ENCODE data around the gene VILL.
A peak's percentile ranks its signal among the peaks of the same experiment; 100 is the strongest.
"Not testable (repeated sequence)": the region's sequence is repeated elsewhere in the genome, so short reads cannot be mapped to it uniquely, and the experiment has no call there.

Gene VILL

DNA sequence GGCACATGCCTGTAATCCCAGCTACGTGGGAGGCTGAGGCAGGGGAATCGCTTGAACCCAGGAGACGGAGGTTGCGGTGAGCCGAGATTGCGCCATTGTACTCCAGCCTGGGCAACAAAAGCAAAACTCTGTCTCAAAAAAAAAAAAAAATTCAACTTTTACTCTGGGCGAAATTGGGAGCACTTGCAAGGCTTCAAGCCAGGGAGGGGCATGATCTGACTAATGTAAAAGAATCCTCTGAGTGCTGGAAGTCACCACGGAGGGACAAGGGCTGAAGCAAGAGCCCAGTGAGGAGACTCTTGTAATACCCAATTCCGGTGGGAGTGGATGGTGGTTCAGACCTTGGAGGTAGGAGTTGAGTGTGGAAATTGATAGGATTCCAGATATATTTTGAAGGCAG lies 43.7 kb downstream of the VILL start:
- peaks cover 12% of the 10 kb centered on the region for H3K36me3 Mint-ChIP-seq (ENCODE audit: low read depth)
- H3K4me3 Mint-ChIP-seq, result not testable (repeated sequence)
- H3K27me3 Mint-ChIP-seq (ENCODE audit: low read depth), result peaks cover 16% of the 10 kb centered on the region
- H3K27ac Mint-ChIP-seq, result peak overlapping the region; percentile 26
- H3K9me3 Mint-ChIP-seq, result peaks cover 12% of the 10 kb centered on the region
- H3K4me1 Mint-ChIP-seq (ENCODE audit: low read depth), result peaks cover 23% of the 10 kb centered on the region

DNA sequence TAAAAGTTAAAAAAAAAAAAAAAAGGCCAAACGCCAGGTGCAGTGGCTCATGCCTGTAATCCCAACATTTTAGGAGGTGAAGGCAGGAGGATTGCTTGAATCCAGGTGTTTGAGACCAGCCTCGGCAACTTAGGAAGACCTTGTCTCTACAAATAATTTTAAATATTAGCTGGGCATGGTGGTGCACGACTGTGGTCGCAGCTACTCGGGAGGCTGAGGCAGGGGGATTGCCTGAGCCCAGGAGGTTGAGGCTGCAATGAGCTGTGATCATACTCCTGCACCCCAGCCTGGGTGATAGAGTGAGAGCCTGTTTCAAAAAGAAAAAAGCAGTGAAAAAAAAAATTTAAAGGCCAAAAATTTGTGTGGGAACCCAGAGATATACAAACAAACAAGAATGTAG lies 45.7 kb downstream of the VILL start:
- Mint-ChIP-seq H3K27me3 (ENCODE audit: low read depth) (peaks cover 4% of the 10 kb centered on the region), H3K9me3 (peaks cover 12% of the 10 kb centered on the region), H3K4me3 (no peak overlapping the region), H3K4me1 (ENCODE audit: low read depth) (peaks cover 29% of the 10 kb centered on the region), H3K36me3 (ENCODE audit: low read depth) (peaks cover 12% of the 10 kb centered on the region), H3K27ac (no peak overlapping the region)

GRCh38 chr3:38036906-38037305 lies 46.3 kb downstream of the VILL start:
- no peak overlapping the region for H3K4me3 Mint-ChIP-seq
- peaks cover 12% of the 10 kb centered on the region for H3K9me3 Mint-ChIP-seq
- H3K36me3 Mint-ChIP-seq (ENCODE audit: low read depth), result peaks cover 12% of the 10 kb centered on the region
- H3K27me3 Mint-ChIP-seq (ENCODE audit: low read depth), result peaks cover 4% of the 10 kb centered on the region
- no peak overlapping the region for H3K27ac Mint-ChIP-seq
- peaks cover 26% of the 10 kb centered on the region for H3K4me1 Mint-ChIP-seq (ENCODE audit: low read depth)

DNA sequence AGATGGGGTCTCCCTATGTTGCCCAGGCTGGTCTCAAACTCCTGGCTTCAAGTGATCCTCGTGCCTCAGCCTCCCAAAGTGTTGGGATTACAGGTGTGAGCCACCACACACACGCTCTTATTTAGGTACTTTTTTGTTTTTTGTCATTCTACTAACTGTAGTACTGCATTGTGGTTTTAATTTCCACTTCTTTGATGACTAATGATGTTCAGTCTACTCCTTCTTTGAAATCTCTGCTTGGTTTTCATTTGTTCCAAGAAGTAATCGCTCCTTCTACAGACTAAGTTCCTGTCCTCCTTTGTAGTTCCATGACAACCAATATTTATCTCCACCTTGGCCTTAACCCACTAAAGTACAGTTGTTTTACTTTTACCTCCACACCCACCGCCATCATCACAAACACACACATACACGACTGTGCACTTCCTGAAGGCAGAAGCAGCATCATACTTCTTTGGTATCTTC lies 47.9 kb downstream of the VILL start:
- peaks cover 26% of the 10 kb centered on the region for H3K4me1 Mint-ChIP-seq (ENCODE audit: low read depth)
- peak overlapping the region; percentile 62 for H3K4me3 Mint-ChIP-seq
- peaks cover 12% of the 10 kb centered on the region for H3K36me3 Mint-ChIP-seq (ENCODE audit: low read depth)
- peaks cover 12% of the 10 kb centered on the region for H3K9me3 Mint-ChIP-seq
- H3K27ac Mint-ChIP-seq, result peak overlapping the region; percentile 98
- peaks cover 5% of the 10 kb centered on the region for H3K27me3 Mint-ChIP-seq (ENCODE audit: low read depth)

- Mint-ChIP-seq H3K36me3 (ENCODE audit: low read depth) (peaks cover 12% of the 10 kb centered on the region), H3K9me3 (peaks cover 12% of the 10 kb centered on the region), H3K4me1 (ENCODE audit: low read depth) (peaks cover 26% of the 10 kb centered on the region), H3K27me3 (ENCODE audit: low read depth) (peaks cover 4% of the 10 kb centered on the region), H3K27ac (peak within 1 kb of the TSS; percentile 98), H3K4me3 (peak within 1 kb of the TSS; percentile 62)
Measured at GRCh38 chr3:38039101-38039898, 48.7 kb downstream of the VILL start, which contains the start of gene DLEC1. Gene DLEC1, plus strand, starts transcription at chr3:38039208. Its CDS starts 18 bp downstream, at chr3:38039226.

- peaks cover 7% of the 10 kb centered on the region for H3K27me3 Mint-ChIP-seq (ENCODE audit: low read depth)
- peaks cover 12% of the 10 kb centered on the region for H3K36me3 Mint-ChIP-seq (ENCODE audit: low read depth)
Measured at GRCh38 chr3:38039899-38040261, 49.3 kb downstream of the VILL start.

DNA sequence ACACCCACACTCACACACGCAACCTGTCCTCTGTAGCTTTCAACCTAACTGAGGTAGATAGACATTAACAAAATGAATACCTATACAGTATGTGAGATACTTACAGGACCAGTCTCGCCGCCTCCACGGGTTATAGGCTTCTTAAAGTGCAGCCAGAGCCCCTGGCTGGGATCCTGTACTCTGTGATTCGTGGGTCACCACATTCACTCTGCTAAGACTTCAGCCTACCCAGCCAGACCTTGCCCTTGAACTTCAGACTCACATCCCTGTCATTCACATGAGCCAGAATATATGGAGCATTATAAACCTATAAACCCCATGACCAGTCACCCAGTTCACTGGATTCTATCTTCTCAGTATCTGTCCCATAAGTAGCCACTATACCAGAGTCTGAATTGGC lies 49.8 kb downstream of the VILL start:
- Mint-ChIP-seq H3K27me3 (ENCODE audit: low read depth) (peaks cover 11% of the 10 kb centered on the region), H3K27ac (peak overlapping the region; percentile 98), H3K4me1 (ENCODE audit: low read depth) (peaks cover 26% of the 10 kb centered on the region)

More at GRCh38 chr3:38039899-38040261, 49.3 kb downstream of the VILL start:
- Mint-ChIP-seq H3K4me3 (peak overlapping the region; percentile 62), H3K27ac (peak overlapping the region; percentile 98), H3K9me3 (peaks cover 12% of the 10 kb centered on the region), H3K4me1 (ENCODE audit: low read depth) (peaks cover 26% of the 10 kb centered on the region)

DNA sequence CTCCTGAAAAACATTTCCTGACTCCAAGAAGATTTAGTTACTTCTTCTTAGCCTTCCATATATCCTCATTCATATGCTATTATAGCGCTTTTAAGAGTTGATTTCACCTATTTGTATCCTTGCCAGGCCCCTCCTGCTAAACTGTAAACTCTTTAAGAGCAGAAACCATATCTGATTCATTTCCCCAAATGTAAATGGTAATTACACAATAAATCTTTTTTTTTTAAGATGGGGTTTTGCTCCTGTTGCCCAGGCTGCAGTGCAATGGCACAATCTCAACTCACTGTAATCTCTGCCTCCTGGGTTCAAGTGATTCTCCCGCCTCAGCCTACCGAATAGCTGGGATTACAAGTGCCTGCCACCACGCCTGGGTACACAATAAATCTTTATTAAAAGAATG lies 52.9 kb downstream of the VILL start:
- Mint-ChIP-seq H3K9me3 (peaks cover 3% of the 10 kb centered on the region), H3K27ac (no peak overlapping the region), H3K36me3 (ENCODE audit: low read depth) (peaks cover 4% of the 10 kb centered on the region), H3K27me3 (ENCODE audit: low read depth) (peaks cover 16% of the 10 kb centered on the region), H3K4me3 (no peak overlapping the region), H3K4me1 (ENCODE audit: low read depth) (peaks cover 18% of the 10 kb centered on the region)

More for the DNA sequence above, 49.8 kb downstream of the VILL start:
- H3K4me3 Mint-ChIP-seq, result peak overlapping the region; percentile 62
- peaks cover 12% of the 10 kb centered on the region for H3K36me3 Mint-ChIP-seq (ENCODE audit: low read depth)
- peaks cover 12% of the 10 kb centered on the region for H3K9me3 Mint-ChIP-seq

DNA sequence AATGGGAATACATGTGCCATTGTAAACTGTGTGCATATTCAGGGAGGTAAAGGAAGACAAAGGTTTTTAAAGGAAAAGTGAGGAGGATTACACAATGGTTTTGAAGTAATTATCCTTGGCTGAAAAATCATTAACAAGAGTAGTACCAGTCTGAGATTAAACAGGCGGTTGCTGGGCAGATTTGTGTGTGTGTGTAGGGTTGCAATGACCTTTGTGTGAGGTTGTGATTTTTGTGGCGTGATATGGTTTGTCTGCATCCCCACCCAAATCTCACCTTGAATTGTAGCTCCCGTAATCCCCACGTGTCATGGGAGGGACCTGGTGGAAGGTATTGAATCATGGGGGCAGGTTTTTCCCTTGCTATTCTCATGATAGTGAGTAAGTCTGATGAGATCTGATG lies 55.4 kb downstream of the VILL start:
- Mint-ChIP-seq H3K4me3 (no peak overlapping the region), H3K9me3 (no peaks in the 10 kb centered on the region), H3K36me3 (ENCODE audit: low read depth) (no peaks in the 10 kb centered on the region), H3K27me3 (ENCODE audit: low read depth) (peaks cover 16% of the 10 kb centered on the region), H3K27ac (no peak overlapping the region), H3K4me1 (ENCODE audit: low read depth) (peaks cover 4% of the 10 kb centered on the region)

DNA sequence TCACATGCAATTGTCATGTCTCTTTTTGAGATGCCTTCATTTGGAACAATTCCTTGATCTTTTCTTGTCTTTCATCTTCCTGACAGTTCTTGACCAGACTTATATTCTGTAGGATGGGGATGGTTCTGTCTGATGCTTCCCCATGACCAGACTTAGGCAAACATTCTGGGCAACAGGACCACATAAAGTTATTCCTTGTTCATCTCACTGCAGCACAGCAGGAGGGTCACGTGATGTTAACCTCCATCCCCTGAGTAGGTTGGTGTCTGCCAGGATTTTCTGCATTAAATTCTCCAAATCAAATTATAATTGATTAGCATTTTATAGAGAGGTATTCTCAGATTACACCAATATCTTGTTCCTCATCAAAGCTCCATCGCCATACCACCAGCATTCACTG lies 56.2 kb downstream of the VILL start:
- Mint-ChIP-seq H3K4me1 (ENCODE audit: low read depth) (peaks cover 4% of the 10 kb centered on the region), H3K36me3 (ENCODE audit: low read depth) (no peaks in the 10 kb centered on the region), H3K27me3 (ENCODE audit: low read depth) (peaks cover 16% of the 10 kb centered on the region), H3K27ac (no peak overlapping the region), H3K4me3 (no peak overlapping the region), H3K9me3 (no peaks in the 10 kb centered on the region)

- Mint-ChIP-seq H3K27ac (no peak overlapping the region), H3K4me1 (ENCODE audit: low read depth) (peaks cover 4% of the 10 kb centered on the region), H3K4me3 (no peak overlapping the region), H3K27me3 (ENCODE audit: low read depth) (peaks cover 13% of the 10 kb centered on the region), H3K36me3 (ENCODE audit: low read depth) (no peaks in the 10 kb centered on the region), H3K9me3 (no peaks in the 10 kb centered on the region)
Measured at GRCh38 chr3:38047896-38048295, 57.3 kb downstream of the VILL start.

DNA sequence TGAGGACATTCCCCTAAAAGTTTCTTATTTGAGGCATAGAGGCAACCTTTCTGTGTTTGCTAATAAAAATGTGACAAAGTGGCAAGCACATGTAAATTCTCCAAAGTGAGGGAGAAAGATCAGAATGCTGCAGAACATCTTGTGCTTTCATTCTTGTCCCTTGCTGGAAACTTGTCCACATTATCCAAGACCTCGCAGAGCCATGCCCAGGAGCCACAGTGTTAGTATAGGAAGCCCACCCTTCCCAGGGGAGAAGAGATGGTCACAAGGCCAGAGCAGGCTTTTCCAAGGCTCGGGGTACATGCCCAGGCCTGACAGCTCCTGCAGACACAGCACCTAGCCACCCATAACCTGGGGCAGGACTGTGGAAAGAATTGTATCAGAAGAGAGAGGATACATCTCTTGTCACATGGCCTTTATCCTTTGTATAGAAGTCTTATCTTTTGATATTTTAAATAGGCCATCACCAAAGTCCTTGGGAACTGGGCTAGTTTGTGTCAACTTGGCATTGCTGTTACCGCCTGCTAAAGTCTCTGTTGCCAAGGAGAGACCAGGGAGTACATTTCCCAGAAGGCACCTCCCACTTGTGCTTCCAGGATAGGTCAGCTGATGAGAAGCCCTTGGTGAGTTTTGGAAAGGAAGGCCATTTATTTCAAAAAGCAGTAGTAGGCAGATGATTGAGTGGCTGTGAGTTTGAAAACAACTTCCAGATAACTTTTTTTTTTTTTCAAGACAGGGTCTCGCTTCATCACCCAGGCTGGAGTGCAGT lies 59.0 kb downstream of the VILL start:
- H3K27me3 Mint-ChIP-seq (ENCODE audit: low read depth), result peaks cover 12% of the 10 kb centered on the region
- H3K36me3 Mint-ChIP-seq (ENCODE audit: low read depth), result no peaks in the 10 kb centered on the region
- no peak overlapping the region for H3K4me3 Mint-ChIP-seq
- H3K9me3 Mint-ChIP-seq, result no peaks in the 10 kb centered on the region
- peaks cover 4% of the 10 kb centered on the region for H3K4me1 Mint-ChIP-seq (ENCODE audit: low read depth)
- no peak overlapping the region for H3K27ac Mint-ChIP-seq

DNA sequence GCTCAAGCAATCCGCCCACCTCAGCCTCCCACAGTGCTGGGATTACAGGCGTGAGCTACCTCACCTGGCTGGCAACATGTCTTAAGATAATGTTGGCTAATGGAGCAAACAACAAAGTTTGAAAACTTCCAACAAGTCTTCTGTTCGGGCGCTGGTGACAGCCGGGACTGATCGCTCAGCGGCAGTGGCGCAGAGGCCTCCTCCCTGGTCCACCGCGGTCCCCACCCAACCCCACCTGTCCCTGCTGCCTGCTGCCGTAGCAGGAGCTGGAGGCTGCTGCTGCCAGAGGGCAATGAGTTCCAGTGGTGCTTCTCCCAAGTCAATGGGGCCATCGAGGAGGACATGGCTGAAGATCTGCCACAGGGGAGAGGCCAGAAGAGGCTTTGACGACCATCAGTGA lies 60.5 kb downstream of the VILL start:
- Mint-ChIP-seq H3K9me3 (no peaks in the 10 kb centered on the region), H3K4me3 (no peak overlapping the region), H3K27me3 (ENCODE audit: low read depth) (peaks cover 5% of the 10 kb centered on the region), H3K36me3 (ENCODE audit: low read depth) (no peaks in the 10 kb centered on the region), H3K4me1 (ENCODE audit: low read depth) (peaks cover 13% of the 10 kb centered on the region), H3K27ac (no peak overlapping the region)

DNA sequence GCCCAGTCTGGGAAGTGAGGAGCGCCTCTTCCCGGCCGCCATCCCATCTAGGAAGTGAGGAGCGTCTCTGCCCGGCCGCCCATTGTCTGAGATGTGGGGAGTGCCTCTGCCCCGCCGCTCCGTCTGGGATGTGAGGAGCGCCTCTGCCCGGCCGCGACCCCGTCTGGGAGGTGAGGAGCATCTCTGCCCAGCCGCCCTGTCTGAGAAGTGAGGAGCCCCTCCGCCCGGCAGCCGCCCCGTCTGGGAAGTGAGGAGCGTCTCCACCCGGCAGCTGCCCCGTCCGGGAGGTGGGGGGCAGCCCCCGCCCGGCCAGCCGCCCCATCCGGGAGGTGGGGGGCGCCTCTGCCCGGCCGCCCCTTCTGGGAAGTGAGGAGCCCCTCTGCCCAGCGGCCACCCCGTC lies 62.7 kb downstream of the VILL start:
- not testable (repeated sequence) for H3K27me3 Mint-ChIP-seq (ENCODE audit: low read depth); H3K9me3 Mint-ChIP-seq; H3K27ac Mint-ChIP-seq; H3K36me3 Mint-ChIP-seq (ENCODE audit: low read depth); H3K4me3 Mint-ChIP-seq
- H3K4me1 Mint-ChIP-seq (ENCODE audit: low read depth), result peaks cover 13% of the 10 kb centered on the region

Data from T-helper 1 cell treated with Interleukin-12 subunit alpha and Interleukin-12 subunit beta and Interleukin-4 antibody, amounts not matched to agents 30 μg/mL and 1 μg/mL, for 36 hours (primary cell).